CD4-positive, alpha-beta T cell treated with Interleukin-17A for 1 hour (primary cell): ENCODE data around the gene MOK.
"Not testable (repeated sequence)": the region's sequence is repeated elsewhere in the genome, so short reads cannot be mapped to it uniquely, and the experiment has no call there.

ENCODE experiments used
- DNase-seq: peaks from one replicate; pipeline ENCODE4 v3.0.0-alpha.2; 2020

The MOK gene, protein sequence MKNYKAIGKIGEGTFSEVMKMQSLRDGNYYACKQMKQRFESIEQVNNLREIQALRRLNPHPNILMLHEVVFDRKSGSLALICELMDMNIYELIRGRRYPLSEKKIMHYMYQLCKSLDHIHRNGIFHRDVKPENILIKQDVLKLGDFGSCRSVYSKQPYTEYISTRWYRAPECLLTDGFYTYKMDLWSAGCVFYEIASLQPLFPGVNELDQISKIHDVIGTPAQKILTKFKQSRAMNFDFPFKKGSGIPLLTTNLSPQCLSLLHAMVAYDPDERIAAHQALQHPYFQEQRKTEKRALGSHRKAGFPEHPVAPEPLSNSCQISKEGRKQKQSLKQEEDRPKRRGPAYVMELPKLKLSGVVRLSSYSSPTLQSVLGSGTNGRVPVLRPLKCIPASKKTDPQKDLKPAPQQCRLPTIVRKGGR

GRCh38 chr14:102304611-102305506 lies at the start of gene MOK:
TSS of gene MOK (minus strand) at chr14:102305164. CDS start at chr14:102304968, 196 bp downstream.
- peak; percentile 98 for DNase-seq

DNA sequence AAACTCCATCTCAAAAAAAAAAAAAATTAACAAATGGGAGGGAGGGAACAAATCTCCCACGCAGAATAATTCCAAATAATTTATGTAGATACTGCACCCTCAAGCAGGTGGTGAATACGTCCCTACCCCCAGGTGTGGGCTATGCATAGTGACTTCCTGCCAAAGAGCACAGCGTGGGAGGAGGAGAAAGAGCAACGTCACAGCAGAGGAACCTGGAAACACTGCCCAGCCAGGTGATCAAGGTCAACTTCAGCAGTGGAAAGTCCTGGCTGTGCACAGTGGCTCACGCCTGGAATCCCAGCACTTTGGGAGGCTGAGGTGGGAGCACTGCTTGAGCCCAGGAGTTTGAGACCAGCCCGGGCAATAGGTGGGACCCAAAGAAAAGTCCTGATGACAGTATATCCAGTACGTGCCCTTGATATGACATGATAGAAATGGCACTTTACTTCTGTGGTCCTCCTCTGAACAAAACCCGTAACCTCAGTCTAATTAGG lies 48.2 kb upstream of the MOK start:
- no peak for DNase-seq

DNA sequence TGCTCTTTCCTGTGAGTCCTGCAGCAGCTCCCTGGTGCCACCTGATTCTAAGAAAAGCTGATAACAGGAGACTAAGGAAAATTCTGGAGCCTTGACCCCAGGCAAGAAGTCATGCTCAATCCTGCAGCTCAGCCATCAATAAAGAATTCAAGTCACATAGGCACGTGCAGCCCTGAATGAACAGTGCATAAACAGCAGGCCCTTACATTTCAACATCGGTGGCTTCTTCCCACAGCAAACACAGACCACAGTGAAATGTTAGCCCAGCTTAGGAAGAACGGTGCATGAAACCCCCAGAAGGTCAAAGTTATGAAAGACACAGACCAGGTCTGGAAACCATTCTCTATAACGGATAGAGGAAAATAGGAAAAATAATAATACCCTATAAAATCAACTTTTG lies 47.2 kb upstream of the MOK start:
- DNase-seq: no peak

DNA sequence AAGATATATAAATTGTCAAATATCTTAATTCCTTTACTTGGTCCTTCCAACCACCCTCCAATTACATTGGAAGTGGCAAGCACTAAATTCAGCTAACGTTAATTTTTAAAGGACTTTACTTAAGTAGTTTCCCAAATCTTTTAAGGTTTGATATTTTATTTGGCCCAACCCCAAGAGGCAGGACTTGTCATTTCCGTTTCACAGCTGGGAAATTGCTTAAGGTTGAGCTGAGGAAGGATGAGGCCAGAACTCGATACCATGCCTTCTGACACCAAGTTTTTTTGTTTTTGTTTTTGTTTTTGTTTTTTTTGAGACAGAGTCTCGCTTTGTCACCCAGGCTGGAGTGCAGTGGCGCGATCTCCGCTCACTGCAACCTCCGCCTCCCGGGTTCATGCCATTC lies 46.6 kb upstream of the MOK start:
- DNase-seq: not testable (repeated sequence)

- no peak for DNase-seq
These were observed 46.1 kb upstream of the MOK start for GRCh38 chr14:102351023-102351422.

DNA sequence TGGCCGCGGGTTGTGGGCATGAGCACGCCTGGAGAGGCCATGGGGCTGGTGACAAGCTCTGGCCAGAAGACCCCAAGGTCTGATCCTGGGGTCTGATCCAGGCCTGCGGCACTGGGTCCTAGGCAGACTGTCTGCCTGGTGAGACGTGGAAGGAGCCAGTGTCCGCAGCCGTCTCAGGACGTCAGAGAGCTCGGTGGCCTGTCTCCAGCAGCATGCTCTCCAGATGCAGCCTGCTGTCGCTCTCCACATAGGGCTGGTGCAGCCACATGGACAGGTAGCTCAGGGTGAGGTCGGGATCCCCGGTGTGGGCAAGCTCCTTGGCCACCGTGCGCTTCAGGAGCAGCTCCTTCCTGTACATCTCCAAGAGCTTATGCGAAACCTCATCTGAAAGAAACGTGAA lies 43.4 kb upstream of the MOK start:
- DNase-seq: no peak

DNA sequence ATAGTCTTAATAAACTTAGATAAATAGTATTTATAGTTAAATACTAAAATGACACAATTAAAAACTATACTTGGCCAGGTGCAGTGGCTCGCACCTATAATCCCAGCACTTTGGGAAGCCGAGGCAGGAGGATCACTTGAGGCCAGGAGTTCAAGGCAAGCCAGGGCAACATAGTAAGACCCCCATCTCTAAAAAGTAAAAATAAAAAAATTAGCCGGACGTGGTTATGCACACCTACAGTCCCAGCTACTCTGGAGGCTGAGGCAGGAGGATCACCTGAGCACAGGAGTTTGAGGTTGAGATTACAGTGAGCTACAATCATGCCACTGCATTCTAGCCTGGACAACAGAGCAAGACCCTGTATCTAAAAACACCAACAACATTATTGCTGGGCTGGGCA lies 41.7 kb upstream of the MOK start:
- no peak for DNase-seq

DNA sequence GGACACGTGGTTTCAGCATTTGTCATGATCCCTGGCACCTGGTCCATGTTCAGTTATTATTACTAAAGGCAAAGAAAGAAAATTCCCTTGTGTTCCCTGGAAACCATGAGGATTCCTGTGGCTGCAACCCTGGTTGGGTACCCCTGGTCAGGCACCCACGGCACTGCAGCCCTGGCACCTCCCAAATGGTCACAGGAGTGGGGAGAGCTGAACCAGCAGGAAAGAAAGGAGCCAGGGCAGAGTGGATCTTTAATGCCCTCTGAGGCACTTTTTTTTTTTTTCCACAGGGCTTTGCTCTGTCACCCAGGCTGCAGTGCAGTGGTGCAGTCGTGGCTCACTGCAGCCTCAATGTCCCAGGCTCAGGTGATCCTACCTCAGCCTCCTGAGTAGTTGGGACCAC lies 40.3 kb upstream of the MOK start:
- DNase-seq: no peak

DNA sequence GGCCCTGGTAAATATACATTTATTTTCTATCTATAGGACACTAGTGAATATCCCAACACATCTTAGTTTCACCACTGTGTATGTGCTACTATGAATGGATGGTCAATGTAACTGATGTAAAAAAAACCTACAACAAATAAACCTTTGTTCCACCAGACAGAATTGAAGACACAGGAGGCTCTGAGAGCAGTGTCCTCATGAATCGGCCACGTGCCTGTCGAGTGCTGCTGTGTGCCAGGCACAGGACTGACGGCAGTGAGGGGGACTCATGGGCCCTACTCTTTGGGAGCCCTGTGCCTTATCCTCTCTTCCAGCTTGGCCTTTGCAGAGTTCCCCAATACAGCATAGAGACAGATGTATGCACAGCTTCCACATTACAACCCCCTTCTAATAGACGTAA lies 39.5 kb upstream of the MOK start:
- DNase-seq: no peak

GRCh38 chr14:102344084-102344483 lies 39.1 kb upstream of the MOK start:
- no peak for DNase-seq

GRCh38 chr14:102342238-102342637 lies 37.3 kb upstream of the MOK start:
- no peak for DNase-seq

GRCh38 chr14:102341566-102341965 lies 36.6 kb upstream of the MOK start:
- DNase-seq: no peak

GRCh38 chr14:102338724-102339123 lies 33.8 kb upstream of the MOK start:
- no peak for DNase-seq

- no peak for DNase-seq
These were observed 30.2 kb upstream of the MOK start for GRCh38 chr14:102335163-102335562.

DNA sequence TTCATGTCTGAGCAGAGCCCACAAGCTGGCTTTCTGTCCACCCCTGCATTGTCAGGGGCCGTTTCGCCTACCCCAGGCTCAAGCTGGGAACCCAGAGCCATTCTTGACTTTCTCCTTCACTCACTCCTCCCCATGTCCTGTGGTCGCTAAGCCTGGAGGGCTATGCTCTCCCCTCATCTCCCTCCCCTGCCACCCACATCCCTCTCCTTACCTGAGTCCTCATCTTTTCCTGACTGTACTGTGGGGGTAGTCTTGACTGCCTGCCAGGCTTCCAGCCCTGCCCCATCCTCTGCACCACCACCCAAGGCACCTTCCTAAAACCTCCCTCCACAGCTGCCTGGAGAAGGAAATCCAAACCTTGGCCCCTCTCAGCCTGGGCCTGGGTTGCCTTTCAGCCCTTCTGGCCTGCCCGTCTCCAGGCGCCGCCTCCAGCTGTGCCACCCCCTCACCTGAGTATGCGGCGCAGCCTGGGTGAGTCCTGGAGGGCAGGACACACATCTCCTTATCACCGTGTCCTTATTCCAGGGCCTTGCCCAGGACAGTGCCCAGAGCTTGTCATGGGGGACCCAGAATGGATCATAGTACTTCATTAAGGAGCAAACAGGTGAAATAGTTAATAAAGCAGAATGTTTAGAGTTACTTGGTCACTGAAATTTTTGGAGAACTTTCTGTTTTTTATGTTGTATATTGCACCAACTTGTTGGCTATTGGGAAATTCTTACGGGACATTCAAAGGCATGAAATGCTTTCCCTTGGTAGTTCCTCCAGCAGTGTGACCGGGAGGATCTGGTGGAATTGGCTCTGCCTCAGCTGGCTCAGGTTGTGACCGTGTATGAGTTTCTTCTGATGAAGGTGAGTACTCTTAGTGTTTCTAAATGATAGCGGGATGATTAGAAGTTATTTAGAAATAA lies 29.1 kb upstream of the MOK start:
- DNase-seq: no peak

GRCh38 chr14:102333390-102333789 lies 28.4 kb upstream of the MOK start:
- DNase-seq: no peak

- no peak for DNase-seq
These were observed 25.8 kb upstream of the MOK start for GRCh38 chr14:102330806-102331205.

DNA sequence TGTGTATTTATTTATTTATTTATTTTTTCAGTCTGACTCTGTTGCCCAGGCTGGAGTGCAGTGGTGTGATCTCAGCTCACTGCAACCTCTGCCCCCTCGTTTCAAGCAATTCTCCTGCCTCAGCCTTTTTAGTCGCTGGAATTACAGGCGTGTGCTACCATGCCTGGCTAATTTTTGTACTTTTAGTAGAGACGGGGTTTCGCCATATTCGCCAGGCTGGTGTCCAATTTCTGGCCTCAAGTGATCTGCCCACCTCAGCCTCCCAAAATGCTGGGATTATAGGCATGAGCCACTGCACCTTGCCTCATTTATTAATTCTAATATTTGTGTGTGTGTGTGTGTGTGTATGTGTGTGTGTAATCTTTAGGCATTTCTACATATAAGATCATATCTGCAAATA lies 24.4 kb upstream of the MOK start:
- DNase-seq: not testable (repeated sequence)

DNA sequence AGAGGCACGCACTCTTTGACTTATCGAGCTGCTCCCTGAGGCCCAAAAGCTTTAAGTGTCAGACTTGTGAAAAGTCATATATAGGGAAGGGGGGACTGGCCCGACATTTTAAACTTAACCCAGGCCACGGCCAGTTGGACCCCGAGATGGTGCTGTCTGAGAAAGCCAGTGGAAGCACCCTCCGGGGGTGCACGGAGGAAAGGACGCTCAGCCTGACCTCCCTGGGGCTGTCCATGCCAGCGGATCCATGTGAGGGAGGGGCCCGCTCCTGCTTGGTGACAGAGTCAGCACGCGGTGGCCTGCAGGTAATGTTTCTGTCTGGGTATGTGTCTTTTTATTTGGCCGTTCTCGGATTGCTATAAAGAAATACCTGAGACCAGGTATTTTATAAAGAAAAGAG lies 21.6 kb upstream of the MOK start:
- no peak for DNase-seq

- DNase-seq: no peak
These were observed 20.9 kb upstream of the MOK start for GRCh38 chr14:102325791-102326345.

DNA sequence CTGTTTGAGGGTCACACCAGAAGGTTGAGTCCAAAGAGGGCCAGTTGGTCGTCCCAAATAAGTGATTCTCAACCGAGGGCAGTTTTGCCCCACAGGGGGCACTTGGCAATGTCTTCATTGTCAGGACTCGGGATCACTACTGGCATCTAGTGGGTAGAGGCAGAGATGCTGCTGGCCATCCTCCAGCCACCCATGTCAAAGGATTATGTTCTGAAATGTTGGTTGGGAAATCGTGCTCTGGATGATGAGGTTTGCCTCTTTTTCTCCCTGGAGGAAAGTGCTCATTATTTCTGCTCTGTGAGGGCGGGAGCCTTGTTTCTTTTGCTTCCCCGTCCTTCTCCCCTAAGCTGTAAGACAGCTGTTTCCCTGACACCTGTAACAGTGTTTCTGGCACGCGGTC lies 18.1 kb upstream of the MOK start:
- peak; percentile 38 for DNase-seq
